WTC11 (cell line): ENCODE results near the gene PLCH2. TPM values are rescaled to one million over a fixed set of nuclear protein-coding genes. Genes with fewer than 3 reads are reported as not detected.

Source experiments
- ATAC-seq: fragments of 200-7000 bp; cut with Tn5 transposase; 2 replicates; pipeline ENCODE4 v1.10.0; 2021; ENCODE audit warnings: mild to moderate bottlenecking, moderate library complexity
- CTCF ChIA-PET: fragments of 300-600 bp; sonication (Branson Sonifier 250); formaldehyde crosslinking; loops from one replicate; lab custom pipeline; 2021; ENCODE audit warnings: antibody characterized with exemption; lab: Charles Lee
- POLR2A ChIA-PET: fragments of 350-600 bp; sonication (Branson Sonifier 250); formaldehyde crosslinking; loops from one replicate; lab custom pipeline; 2021; ENCODE audit warnings: antibody characterized with exemption; lab: Charles Lee
- DNase-seq: peaks from one replicate; pipeline ENCODE4 v3.0.0; 2021; ENCODE audit warnings: low spot score
- H3K27ac Mint-ChIP-seq: 2 replicates; pipeline ENCODE4 v1.8.0; 2021; ENCODE audit warnings: mixed read lengths
- H3K27me3 Mint-ChIP-seq: 2 replicates; pipeline ENCODE4 v1.8.0; 2021; ENCODE audit warnings: low read depth, mild to moderate bottlenecking, moderate library complexity, mixed read lengths
- H3K36me3 Mint-ChIP-seq: 2 replicates; pipeline ENCODE4 v1.8.0; 2021; ENCODE audit warnings: mixed read lengths
- H3K4me1 Mint-ChIP-seq: 2 replicates; pipeline ENCODE4 v1.8.0; 2022; ENCODE audit warnings: mixed read lengths
- H3K4me3 Mint-ChIP-seq: 2 replicates; pipeline ENCODE4 v1.8.0; 2021; ENCODE audit warnings: mild to moderate bottlenecking, moderate library complexity, mixed read lengths
- H3K9me3 Mint-ChIP-seq: 2 replicates; pipeline ENCODE4 v1.8.0; 2021; ENCODE audit warnings: mixed read lengths
- ATF1 ChIP-seq: sonication (generic); formaldehyde crosslinking; IDR thresholded peaks from 2 replicates; pipeline ENCODE4 v1.8.1; 2023; ENCODE audit warnings: mild to moderate bottlenecking, moderate library complexity, missing genetic modification reagents
- CBFB ChIP-seq: sonication (generic); formaldehyde crosslinking; IDR thresholded peaks from 2 replicates; pipeline ENCODE4 v1.8.1; 2022; ENCODE audit warnings: mild to moderate bottlenecking, low read depth, missing genetic modification reagents
- ELF4 ChIP-seq: sonication (generic); formaldehyde crosslinking; IDR thresholded peaks from 2 replicates; pipeline ENCODE4 v1.8.1; 2022; ENCODE audit warnings: low read depth, mild to moderate bottlenecking, moderate library complexity, missing genetic modification reagents
- EMX1 ChIP-seq: fragments of 250-450 bp; sonication (Bioruptor Pico); IDR thresholded peaks from 2 replicates; pipeline ENCODE4 v1.8.0; 2021; ENCODE audit warnings: mild to moderate bottlenecking
- HMGA2 ChIP-seq: fragments of 250-450 bp; sonication (Bioruptor Pico); IDR thresholded peaks from 2 replicates; pipeline ENCODE4 v1.4.0; 2021; ENCODE audit warnings: mild to moderate bottlenecking, moderate library complexity
- IRF2 ChIP-seq: sonication (generic); formaldehyde crosslinking; IDR thresholded peaks from 2 replicates; pipeline ENCODE4 v1.8.0; 2022; ENCODE audit warnings: low read depth, missing genetic modification reagents, borderline replicate concordance
- NFATC4 ChIP-seq: fragments of 250-450 bp; sonication (Bioruptor Pico); IDR thresholded peaks from 2 replicates; pipeline ENCODE4 v1.9.0; 2021; ENCODE audit warnings: mild to moderate bottlenecking
- NFYB ChIP-seq: sonication (generic); formaldehyde crosslinking; conservative IDR thresholded peaks from 2 replicates; pipeline ENCODE4 v1.8.0; 2022; ENCODE audit warnings: low read depth, missing genetic modification reagents
- PRRX2 ChIP-seq: fragments of 250-450 bp; sonication (Bioruptor Pico); IDR thresholded peaks from 2 replicates; pipeline ENCODE4 v1.8.0; 2021; ENCODE audit warnings: mild to moderate bottlenecking
- SP1 ChIP-seq: sonication (generic); formaldehyde crosslinking; conservative IDR thresholded peaks from 2 replicates; pipeline ENCODE4 v1.8.1; 2022; ENCODE audit warnings: missing genetic modification reagents
- ZNF423 ChIP-seq: fragments of 250-450 bp; sonication (Bioruptor Pico); IDR thresholded peaks from 2 replicates; pipeline ENCODE4 v2.1.2; 2022; ENCODE audit warnings: mild to moderate bottlenecking, moderate library complexity
- total RNA-seq: library from RNA; stranded (reverse); gene quantifications from 3 replicates; pipeline ENCODE4 v1.2.3, GENCODE V29; 2021
- TF ChIP-seq, protein P1 (sequence below): fragments of 250-450 bp; sonication (Bioruptor Pico); IDR thresholded peaks from 2 replicates; pipeline ENCODE4 v1.8.0; 2021; ENCODE audit warnings: mild to moderate bottlenecking
- TF ChIP-seq, protein P2 (sequence below): sonication (generic); formaldehyde crosslinking; IDR thresholded peaks from 2 replicates; pipeline ENCODE4 v1.8.1; 2022; ENCODE audit warnings: mild to moderate bottlenecking, missing genetic modification reagents, moderate library complexity, borderline replicate concordance
- TF ChIP-seq, protein P3 (sequence below): sonication (generic); formaldehyde crosslinking; IDR thresholded peaks from 2 replicates; pipeline ENCODE4 v1.8.1; 2022; ENCODE audit warnings: low read depth, mild to moderate bottlenecking, moderate library complexity, missing genetic modification reagents, borderline replicate concordance
- TF ChIP-seq, protein P4 (sequence below): sonication (generic); formaldehyde crosslinking; IDR thresholded peaks from 2 replicates; pipeline ENCODE4 v1.8.0; 2022; ENCODE audit warnings: mild to moderate bottlenecking, missing genetic modification reagents
- TF ChIP-seq, protein P5 (sequence below): sonication (generic); formaldehyde crosslinking; IDR thresholded peaks from 2 replicates; pipeline ENCODE4 v1.8.1; 2023; ENCODE audit warnings: mild to moderate bottlenecking, missing genetic modification reagents

PLCH2 gene
- total RNA-seq, 1 experiment from 2014 or later = 0.17 TPM

DNA sequence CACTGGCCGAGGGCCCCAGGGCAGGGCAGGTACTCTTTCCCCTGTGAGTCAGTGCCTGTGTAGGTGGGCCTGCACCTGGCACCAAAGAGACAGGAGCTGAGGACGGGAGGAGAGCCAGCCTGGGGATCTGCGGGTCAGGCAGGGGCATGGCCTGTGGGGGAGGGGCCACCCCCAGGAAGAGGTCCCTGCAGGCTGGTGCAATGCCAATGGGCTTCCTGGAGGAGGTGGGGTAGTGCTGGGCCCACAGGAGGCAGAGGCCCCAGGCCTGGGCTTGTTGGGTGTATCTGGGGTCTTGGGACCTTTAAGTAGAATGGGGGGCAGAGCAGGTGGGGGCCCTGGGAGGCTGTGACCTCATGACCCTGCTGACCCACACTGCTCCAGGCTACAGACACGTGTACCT lies 23.2 kb downstream of the PLCH2 start:
- no peaks in the 10 kb centered on the region for H3K4me1 Mint-ChIP-seq
- POLR2A ChIA-PET = no interaction called here
- no peaks in the 10 kb centered on the region for H3K27me3 Mint-ChIP-seq
- no peak for ATAC-seq
- no peak for DNase-seq
- H3K9me3 Mint-ChIP-seq = no peaks in the 10 kb centered on the region
- no peaks in the 10 kb centered on the region for H3K36me3 Mint-ChIP-seq
- TF ChIP-seq PRRX2 (CRISPR knock-in tag) = no peak
- no peak for TF ChIP-seq ZNF423 (CRISPR knock-in tag)
- TF ChIP-seq IRF2 (CRISPR knock-in tag) = no peak
- CTCF ChIA-PET = no interaction called here
- H3K4me3 Mint-ChIP-seq = no peak overlapping the region
- H3K27ac Mint-ChIP-seq = no peak overlapping the region

DNA sequence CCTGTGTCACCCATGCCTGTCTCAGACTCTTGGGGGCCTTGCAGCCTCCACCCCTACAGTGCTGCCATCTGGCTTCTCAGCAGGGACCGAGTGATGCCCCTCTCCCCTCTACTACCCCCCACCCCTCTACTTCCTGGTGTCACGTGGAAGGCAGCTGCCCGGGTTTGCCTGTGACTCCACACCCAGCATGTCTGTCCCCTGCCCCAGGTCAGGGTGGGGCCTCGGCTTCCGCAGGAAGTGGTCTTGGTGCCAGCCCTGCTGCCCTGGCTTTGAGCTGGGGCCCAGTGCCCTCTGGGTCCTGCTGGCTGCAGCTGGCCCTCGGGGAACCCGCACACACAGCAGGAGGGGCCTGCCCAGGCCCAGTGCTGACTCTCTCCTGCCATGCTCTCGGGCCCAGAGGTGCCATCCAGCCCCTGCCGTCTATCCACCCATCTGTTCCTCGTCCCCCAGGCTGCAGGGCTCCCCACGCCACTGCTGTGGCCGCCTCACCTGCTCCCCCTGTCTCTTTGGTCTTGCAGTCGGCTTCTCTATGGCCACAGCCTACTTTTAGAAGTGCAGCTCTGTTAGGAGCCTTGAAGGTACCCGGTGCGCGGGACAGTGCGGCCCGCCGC lies 24.0 kb downstream of the PLCH2 start:
- ChIA-PET POLR2A (no interaction called here), CTCF (interaction anchor here (0.7 to 1.6 kb wide), 3 partner anchors 11 to 1445 kb away, joined by 4 to 5 read pairs (median 4); partner anchors contain the start of gene PLCH2)
- Mint-ChIP-seq H3K36me3 (no peaks in the 10 kb centered on the region), H3K9me3 (no peaks in the 10 kb centered on the region), H3K4me1 (no peaks in the 10 kb centered on the region), H3K27ac (no peak overlapping the region), H3K27me3 (no peaks in the 10 kb centered on the region), H3K4me3 (no peak overlapping the region)
- DNase-seq (no peak), ATAC-seq (no peak)
- TF ChIP-seq SP1 (CRISPR knock-in tag) = no peak
- TF ChIP-seq HMGA2 (CRISPR knock-in tag) = no peak
- TF ChIP-seq, protein P1, sequence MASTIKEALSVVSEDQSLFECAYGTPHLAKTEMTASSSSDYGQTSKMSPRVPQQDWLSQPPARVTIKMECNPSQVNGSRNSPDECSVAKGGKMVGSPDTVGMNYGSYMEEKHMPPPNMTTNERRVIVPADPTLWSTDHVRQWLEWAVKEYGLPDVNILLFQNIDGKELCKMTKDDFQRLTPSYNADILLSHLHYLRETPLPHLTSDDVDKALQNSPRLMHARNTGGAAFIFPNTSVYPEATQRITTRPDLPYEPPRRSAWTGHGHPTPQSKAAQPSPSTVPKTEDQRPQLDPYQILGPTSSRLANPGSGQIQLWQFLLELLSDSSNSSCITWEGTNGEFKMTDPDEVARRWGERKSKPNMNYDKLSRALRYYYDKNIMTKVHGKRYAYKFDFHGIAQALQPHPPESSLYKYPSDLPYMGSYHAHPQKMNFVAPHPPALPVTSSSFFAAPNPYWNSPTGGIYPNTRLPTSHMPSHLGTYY (CRISPR knock-in tag) = no peak
- TF ChIP-seq, protein P2, sequence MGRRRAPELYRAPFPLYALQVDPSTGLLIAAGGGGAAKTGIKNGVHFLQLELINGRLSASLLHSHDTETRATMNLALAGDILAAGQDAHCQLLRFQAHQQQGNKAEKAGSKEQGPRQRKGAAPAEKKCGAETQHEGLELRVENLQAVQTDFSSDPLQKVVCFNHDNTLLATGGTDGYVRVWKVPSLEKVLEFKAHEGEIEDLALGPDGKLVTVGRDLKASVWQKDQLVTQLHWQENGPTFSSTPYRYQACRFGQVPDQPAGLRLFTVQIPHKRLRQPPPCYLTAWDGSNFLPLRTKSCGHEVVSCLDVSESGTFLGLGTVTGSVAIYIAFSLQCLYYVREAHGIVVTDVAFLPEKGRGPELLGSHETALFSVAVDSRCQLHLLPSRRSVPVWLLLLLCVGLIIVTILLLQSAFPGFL (CRISPR knock-in tag) = no peak
- no peak for TF ChIP-seq NFYB
- TF ChIP-seq NFATC4 (CRISPR knock-in tag) = no peak
- TF ChIP-seq, protein P3, sequence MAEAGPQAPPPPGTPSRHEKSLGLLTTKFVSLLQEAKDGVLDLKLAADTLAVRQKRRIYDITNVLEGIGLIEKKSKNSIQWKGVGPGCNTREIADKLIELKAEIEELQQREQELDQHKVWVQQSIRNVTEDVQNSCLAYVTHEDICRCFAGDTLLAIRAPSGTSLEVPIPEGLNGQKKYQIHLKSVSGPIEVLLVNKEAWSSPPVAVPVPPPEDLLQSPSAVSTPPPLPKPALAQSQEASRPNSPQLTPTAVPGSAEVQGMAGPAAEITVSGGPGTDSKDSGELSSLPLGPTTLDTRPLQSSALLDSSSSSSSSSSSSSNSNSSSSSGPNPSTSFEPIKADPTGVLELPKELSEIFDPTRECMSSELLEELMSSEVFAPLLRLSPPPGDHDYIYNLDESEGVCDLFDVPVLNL (CRISPR knock-in tag) = no peak
- TF ChIP-seq ELF4 (CRISPR knock-in tag) = no peak
- no peak for TF ChIP-seq CBFB
- TF ChIP-seq, protein P4, sequence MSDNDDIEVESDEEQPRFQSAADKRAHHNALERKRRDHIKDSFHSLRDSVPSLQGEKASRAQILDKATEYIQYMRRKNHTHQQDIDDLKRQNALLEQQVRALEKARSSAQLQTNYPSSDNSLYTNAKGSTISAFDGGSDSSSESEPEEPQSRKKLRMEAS (CRISPR knock-in tag) = no peak
- TF ChIP-seq, protein P5, sequence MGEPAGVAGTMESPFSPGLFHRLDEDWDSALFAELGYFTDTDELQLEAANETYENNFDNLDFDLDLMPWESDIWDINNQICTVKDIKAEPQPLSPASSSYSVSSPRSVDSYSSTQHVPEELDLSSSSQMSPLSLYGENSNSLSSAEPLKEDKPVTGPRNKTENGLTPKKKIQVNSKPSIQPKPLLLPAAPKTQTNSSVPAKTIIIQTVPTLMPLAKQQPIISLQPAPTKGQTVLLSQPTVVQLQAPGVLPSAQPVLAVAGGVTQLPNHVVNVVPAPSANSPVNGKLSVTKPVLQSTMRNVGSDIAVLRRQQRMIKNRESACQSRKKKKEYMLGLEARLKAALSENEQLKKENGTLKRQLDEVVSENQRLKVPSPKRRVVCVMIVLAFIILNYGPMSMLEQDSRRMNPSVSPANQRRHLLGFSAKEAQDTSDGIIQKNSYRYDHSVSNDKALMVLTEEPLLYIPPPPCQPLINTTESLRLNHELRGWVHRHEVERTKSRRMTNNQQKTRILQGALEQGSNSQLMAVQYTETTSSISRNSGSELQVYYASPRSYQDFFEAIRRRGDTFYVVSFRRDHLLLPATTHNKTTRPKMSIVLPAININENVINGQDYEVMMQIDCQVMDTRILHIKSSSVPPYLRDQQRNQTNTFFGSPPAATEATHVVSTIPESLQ (CRISPR knock-in tag) = no peak
- no peak for TF ChIP-seq EMX1
- no peak for TF ChIP-seq ATF1 (CRISPR knock-in tag)
